ENCODE results near the gene MRGPRE. TPM values are rescaled to one million over a fixed set of nuclear protein-coding genes. Genes with fewer than 3 reads are reported as not detected.

Gene MRGPRE
- total and polyA plus RNA-seq, 7 donors, result 0.10 to 1.4 (median 0.70) TPM; not detected in 3

DNA sequence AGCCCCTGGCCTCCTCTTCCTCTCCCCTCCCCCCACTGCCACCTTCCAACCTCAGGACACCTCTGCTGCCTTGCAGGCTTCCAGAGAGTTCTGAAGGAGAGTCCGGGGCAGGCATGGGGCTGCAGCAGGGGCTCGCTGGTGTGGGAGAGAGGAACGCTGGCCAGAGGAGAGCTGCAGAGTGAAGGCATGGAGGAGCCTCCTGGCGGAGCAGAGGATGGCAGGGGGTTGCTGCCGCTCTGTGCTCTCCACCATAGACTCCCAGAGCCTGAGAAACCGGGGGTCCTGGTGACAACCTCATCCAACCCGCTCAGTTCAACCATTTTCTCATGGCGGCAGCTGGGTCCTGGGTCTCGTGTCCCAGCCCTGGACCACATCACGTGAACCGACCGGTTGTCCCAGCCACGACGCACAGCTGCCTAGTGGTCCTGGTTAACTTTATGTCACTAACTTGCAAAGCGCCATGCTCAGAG, 31.1 kb downstream of the MRGPRE start:
- H3K27ac ChIP-seq, result no peak overlapping the region
- no peaks in the 10 kb centered on the region for H3K36me3 ChIP-seq
- no peaks in the 10 kb centered on the region for H3K9me3 ChIP-seq
- no peak for DNase-seq
- H3K4me1 ChIP-seq, result peaks cover 0 to 26% (median 17%) of the 10 kb centered on the region in 4 donors
- no peak overlapping the region for H3K4me3 ChIP-seq
- no peak for TF ChIP-seq POLR2AphosphoS5 (IDR thresholded peaks at IDR 0.05)
- TF ChIP-seq POLR2A (IDR thresholded peaks at IDR 0.05), result no peak
- no peak for TF ChIP-seq EP300 (IDR thresholded peaks at IDR 0.05)
- TF ChIP-seq, protein P1, sequence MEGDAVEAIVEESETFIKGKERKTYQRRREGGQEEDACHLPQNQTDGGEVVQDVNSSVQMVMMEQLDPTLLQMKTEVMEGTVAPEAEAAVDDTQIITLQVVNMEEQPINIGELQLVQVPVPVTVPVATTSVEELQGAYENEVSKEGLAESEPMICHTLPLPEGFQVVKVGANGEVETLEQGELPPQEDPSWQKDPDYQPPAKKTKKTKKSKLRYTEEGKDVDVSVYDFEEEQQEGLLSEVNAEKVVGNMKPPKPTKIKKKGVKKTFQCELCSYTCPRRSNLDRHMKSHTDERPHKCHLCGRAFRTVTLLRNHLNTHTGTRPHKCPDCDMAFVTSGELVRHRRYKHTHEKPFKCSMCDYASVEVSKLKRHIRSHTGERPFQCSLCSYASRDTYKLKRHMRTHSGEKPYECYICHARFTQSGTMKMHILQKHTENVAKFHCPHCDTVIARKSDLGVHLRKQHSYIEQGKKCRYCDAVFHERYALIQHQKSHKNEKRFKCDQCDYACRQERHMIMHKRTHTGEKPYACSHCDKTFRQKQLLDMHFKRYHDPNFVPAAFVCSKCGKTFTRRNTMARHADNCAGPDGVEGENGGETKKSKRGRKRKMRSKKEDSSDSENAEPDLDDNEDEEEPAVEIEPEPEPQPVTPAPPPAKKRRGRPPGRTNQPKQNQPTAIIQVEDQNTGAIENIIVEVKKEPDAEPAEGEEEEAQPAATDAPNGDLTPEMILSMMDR (IDR thresholded peaks at IDR 0.05), result no peak
- peaks cover 15 to 71% (median 31%) of the 10 kb centered on the region in 3 donors for H3K27me3 ChIP-seq
- intact Hi-C loops (cut with DNase I), result no loop called here
- 80 to 85% methylated on average over 15 of the region's 15 CpGs for WGBS, 2 donors

DNA sequence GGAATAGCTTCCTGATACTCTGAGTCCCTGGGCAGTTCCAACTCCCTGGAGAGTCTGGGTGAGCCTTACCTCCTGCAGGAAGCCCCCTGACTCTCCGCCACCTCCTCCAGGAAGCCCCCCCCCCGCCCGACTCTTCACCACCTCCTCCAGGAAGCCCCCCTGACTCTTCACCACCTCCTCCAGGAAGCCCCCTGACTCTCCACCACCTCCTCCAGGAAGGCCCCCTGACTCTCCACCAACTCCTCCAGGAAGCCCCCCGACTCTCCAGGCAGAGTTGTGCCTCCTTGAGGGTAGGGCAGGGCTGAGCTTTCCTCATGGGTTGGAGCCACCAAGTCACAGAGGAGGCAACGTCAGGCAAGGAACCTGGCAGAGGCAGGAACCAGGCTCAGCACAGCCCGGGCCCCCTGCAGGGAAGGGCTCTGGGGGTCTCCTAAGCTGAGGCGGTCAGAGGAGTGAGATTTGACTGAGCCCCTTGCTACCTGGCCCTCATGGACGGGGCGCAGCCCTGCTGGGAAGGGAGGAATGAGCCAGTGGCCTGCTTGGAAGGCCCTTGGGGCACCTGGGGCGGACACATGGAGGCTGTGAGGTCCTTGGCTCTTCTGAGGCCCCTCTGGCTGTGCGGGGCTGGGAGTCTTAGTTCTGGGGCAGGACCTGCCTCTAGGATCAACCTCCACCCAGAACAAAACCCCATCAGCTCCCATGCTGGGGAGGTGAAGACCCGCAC, 31.7 kb downstream of the MRGPRE start:
- H3K27ac ChIP-seq, result no peak overlapping the region
- H3K36me3 ChIP-seq, result no peaks in the 10 kb centered on the region
- peak; percentile 48 for DNase-seq
- H3K9me3 ChIP-seq, result no peaks in the 10 kb centered on the region
- intact Hi-C loops (cut with DNase I), result no loop called here
- H3K4me3 ChIP-seq, result no peak overlapping the region
- TF ChIP-seq POLR2AphosphoS5 (IDR thresholded peaks at IDR 0.05), result no peak
- no peak for TF ChIP-seq POLR2A (IDR thresholded peaks at IDR 0.05)
- TF ChIP-seq, protein P1 (IDR thresholded peaks at IDR 0.05), result no peak
- TF ChIP-seq EP300 (IDR thresholded peaks at IDR 0.05), result no peak
- peaks cover 0 to 22% (median 14%) of the 10 kb centered on the region in 4 donors for H3K4me1 ChIP-seq
- 72 to 75% methylated on average over 12 of the region's 12 CpGs for WGBS, 2 donors
- peaks cover 15 to 71% (median 31%) of the 10 kb centered on the region in 3 donors for H3K27me3 ChIP-seq

DNA sequence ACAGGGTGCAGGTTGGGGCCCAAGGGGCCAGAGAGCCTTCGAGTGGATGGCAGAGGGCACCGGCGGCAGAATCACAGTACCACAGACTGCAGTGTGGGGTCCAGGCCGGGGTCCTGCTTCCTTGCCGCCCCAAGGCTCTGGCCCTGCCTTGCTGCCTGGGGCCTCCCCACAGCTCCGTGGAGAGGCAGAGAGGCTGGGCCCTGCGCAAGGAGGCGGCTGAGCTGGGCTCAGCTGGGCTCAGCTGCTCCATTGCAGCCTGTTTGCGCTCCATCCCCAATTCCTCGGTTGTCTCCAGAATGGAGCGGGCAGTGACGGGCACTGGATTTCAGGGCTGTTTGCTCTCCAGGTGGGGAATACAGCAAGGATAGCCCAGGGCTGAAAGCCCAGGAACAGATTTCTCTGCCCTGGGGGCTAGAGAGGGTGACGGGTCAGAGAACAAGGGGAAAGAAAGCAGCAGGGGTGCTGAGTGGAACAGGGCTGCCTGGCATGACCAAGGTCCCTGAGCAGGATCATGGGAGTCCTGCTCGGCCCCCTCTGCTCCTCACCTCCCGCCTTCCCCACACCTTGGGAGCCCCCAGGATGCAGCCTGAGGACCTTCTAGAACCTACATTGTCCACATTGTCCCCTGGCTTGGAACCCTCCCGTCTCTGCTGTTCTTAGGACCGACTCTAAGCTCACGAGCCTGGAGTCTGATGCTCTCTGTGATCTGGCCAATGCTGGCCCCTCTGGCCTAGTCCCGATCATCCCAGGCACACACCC, 32.5 kb downstream of the MRGPRE start:
- Histone ChIP-seq H3K27me3 (peaks cover 15 to 64% (median 31%) of the 10 kb centered on the region in 3 donors), H3K4me3 (no peak overlapping the region), H3K36me3 (no peaks in the 10 kb centered on the region), H3K27ac (no peak overlapping the region), H3K9me3 (no peaks in the 10 kb centered on the region), H3K4me1 (peaks cover 0 to 14% (median 10%) of the 10 kb centered on the region in 4 donors)
- DNase-seq, result no peak
- intact Hi-C loops (cut with DNase I), result no loop called here
- 66 to 80% methylated on average over 19 of the region's 19 CpGs for WGBS, 2 donors
- TF ChIP-seq EP300 (IDR thresholded peaks at IDR 0.05) (no peak), POLR2A (IDR thresholded peaks at IDR 0.05) (no peak), POLR2AphosphoS5 (IDR thresholded peaks at IDR 0.05) (no peak)
- TF ChIP-seq, protein P1 (IDR thresholded peaks at IDR 0.05), result no peak

DNA sequence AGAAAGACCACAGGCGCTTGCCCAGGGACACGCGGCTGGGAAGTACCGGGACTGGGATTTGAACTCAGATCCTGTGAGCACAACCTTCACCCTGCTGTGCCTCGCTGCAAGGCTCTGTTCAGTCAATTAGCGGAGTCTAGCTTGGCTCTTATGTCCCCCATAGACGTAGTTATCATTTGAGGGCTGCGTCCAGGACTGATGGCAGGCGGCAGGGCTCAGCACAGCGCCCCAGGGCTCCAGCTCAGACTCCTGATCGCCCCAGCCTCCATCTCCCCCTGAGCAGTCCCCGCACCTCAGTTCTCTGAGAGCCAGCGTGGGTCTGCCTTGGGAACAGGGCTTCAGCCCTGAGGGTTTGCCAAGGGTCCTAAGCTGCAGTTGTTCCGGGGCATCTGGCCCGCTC, 33.4 kb downstream of the MRGPRE start:
- DNase-seq, result no peak
- Histone ChIP-seq H3K27me3 (peaks cover 15 to 56% (median 26%) of the 10 kb centered on the region in 3 donors), H3K9me3 (no peaks in the 10 kb centered on the region), H3K4me3 (no peak overlapping the region), H3K36me3 (no peaks in the 10 kb centered on the region), H3K4me1 (peaks cover 0 to 12% (median 10%) of the 10 kb centered on the region in 4 donors), H3K27ac (no peak overlapping the region)
- no peak for TF ChIP-seq POLR2AphosphoS5 (IDR thresholded peaks at IDR 0.05)
- TF ChIP-seq EP300 (IDR thresholded peaks at IDR 0.05), result no peak
- TF ChIP-seq POLR2A (IDR thresholded peaks at IDR 0.05), result no peak
- TF ChIP-seq, protein P1 (IDR thresholded peaks at IDR 0.05), result no peak
- intact Hi-C loops (cut with DNase I), result no loop called here
- WGBS, 2 donors, result 82 to 93% methylated on average over 15 of the region's 15 CpGs

All from sigmoid colon (tissue), 7 donors.